Islet precursor cell (in vitro differentiated cells): ENCODE data around the gene COL5A3.

Source experiments
- DNase-seq: peaks from one replicate; pipeline ENCODE4 v3.0.0-alpha.2; 2018

Gene COL5A3

GRCh38 chr19:10010939-10011338 lies 635 bp upstream of the COL5A3 start:
- DNase-seq: no peak

DNA sequence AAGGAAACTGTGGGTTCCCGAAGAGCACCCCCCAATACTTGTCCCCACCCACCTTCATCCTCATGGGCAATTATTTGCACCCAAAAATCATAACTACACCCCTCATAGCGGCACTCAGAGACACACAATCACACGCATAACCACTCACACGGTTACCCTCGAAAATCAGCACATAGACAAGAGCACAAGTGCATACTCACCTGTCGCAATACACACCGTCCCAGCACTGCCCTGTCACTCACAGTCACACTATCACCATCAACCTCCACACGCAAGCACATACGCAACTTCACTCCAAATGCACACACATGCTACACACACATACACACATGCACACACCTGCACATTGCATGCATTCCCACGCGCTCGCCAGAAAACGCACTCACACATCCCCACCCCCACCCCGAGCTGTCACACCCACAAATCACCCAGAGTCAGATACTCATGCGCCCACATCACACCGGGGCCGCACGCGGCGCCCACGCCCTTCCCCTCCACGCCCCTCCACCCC lies 535 bp downstream of the COL5A3 start:
- DNase-seq: no peak

- no peak for DNase-seq
These were observed 2.0 kb downstream of the COL5A3 start for GRCh38 chr19:10008184-10008765.

- DNase-seq: no peak
These were observed 2.7 kb downstream of the COL5A3 start for GRCh38 chr19:10007371-10008183.

DNA sequence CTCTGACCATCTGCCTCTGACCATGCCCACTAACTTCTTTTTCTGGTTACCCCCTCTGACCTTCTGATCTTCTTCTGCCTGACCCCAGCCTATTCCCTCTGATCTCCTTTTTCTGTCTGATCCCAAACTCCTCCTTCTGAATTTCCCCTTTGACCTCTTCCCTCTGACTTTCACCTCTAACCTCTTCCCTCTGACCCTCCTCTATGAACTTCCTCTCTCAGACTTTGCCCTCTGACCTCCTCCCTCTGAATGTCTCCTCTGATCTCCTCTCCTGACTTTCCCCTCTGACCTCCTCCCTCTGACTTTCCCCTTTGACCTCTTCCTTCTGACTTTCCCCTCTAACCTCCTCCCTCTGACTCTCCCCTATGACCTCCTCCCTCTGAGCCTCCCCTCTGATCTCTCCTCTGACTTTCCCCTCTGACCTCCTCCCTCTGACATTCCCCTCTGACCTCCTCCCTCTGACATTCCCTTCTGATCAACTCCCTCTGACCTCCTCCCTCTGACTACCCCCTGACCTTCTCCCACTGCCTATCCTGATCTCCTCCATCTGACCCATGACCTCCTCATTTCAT lies 3.5 kb downstream of the COL5A3 start:
- DNase-seq: no peak

DNA sequence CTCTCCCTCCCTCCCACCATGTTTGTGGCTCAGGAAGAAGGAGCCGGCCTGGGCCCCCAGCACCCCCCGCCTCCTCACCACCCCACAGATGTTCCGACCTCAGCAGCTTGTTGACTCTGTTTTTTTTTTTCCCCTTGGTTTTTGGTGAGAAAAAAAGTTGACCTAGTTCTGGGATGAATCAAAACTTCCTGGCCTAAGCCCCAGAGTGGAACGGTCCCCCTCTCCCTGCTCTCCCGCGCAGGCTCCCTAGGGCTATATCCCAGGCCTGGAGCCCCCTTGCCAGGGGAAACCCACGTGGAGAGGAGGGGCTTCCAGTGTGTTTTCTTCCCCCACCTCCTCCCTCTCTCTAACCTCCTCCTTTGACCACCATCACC lies 4.0 kb downstream of the COL5A3 start:
- DNase-seq: no peak

- DNase-seq: no peak
These were observed 4.5 kb downstream of the COL5A3 start for GRCh38 chr19:10005632-10006334.

DNA sequence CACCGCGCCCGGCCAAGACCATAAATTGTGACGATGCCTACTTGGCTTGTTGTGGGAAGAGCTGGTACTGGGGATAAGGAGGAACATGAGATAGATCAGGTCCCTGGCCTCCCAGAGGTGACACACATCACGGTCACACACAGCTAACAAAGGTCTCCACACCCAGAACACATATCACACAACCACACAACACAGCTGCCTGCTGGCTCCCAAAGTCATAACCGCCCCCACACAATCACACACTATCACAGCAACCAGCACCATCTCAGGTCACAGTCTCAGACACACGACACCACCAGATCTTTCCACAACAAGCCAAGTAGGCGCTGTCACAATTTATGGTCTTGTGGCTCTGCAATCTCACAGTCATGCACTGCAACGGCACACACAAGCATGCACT lies 5.7 kb downstream of the COL5A3 start:
- DNase-seq: no peak

GRCh38 chr19:10003271-10003670 lies 7.0 kb downstream of the COL5A3 start:
- DNase-seq: no peak

- no peak for DNase-seq
These were observed 8.4 kb downstream of the COL5A3 start for GRCh38 chr19:10001899-10002298.

DNA sequence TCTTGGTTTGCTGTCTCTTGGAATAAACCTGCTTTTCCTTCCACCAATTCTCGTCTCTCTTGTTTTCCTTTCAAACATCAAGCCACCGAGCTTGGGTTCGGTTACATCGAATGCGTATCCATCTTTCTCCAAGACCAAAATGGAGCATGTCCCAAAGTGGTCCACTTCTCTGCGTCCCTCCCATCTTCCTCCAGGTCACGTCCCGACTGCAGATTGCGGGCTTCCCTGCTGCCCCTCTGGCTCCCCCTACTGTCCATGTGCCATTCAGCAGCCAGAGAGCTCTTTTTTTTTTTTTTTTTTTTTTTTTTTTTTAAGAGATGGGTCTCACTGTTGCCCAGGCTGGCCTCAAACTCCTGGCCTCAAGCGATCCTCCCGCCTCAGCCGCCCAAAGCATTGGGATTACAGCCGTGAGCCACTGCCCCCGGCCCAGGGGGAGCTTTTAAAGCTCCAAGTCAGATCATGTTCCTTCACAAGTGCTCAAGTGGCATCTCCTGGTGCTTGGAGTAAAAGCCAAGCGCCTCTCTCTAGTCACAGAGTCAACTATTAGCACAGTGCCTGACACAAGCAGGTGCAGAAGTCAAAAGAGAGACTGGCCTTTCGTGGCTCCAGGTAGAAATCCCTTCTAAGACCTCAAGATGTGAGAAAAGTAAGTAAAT lies 10.0 kb downstream of the COL5A3 start:
- peak; percentile 83 for DNase-seq

DNA sequence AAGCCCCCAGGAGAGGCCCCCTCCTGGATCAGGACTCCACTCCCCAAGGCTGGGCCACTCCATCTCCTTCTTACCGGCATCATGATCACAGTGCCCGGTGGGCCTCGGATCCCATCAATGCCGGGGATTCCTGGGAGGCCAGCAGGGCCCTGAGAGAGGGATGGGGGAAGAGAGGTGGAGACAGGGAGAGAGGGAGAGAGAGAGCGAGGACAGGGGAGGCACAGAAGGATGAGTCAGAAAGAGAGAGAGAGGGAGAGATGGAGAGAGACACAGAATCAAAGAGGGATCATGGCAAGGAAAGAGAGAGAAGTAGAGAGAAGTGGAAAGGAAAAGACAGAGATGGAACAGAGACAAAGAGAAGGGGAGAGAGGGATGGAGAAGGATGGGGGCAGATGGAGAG lies 13.8 kb downstream of the COL5A3 start:
- no peak for DNase-seq

GRCh38 chr19:9995999-9996398 lies 14.3 kb downstream of the COL5A3 start:
- DNase-seq: no peak

DNA sequence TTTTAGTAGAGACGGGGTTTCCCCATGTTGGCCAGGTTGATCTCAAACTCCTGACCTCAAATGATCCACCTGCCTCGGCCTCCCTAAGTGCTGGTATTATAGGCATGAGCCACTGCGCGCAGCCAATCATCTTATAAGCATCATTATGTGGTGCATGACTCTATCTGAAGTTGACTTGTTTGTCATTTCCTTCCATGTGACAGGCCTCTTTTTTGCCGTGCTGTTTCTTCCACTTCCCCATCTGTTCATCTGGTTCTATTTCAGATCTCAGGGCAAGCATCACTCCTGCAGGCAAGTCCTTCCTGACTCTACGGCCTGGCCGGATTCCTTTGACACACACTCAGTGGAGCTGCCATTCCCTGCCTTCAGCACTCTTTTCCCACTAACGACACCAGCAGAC lies 15.2 kb downstream of the COL5A3 start:
- DNase-seq: no peak

DNA sequence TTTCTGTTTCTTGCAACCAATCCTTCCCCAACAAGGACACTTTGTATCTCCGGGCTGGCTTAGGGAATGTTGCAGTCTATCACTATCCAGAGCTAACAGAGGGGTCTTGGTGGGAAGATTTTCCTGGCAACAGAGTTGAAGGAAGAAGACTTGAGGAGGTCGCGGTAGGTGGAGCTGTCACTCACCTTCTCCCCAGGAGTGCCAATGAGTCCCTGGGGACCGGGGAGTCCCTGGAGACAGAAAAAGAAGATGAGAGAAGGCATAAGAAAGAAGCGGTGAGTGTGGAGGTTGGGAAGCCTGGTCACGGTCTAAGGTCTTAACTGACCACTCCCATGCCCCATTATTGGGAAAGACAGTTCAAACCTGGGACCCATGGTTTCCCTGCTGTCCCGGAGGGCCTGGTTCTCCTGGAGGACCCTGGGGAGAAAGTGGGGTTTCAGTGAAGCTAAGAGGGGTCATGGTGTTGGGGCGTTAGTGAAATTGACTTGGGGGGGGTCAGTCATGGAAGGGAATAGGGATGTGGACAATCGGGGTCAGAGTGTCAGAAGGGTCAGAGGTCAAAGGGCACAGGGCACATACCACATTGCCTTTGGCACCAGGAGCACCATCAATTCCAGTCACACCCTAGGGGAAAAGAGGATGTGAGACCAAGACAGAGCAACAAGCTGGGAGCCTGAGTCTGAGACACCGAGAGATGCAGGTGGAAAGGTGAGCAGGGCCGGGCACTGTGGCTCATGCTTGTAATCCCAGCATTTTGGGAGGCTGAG lies 18.7 kb downstream of the COL5A3 start:
- DNase-seq: no peak

DNA sequence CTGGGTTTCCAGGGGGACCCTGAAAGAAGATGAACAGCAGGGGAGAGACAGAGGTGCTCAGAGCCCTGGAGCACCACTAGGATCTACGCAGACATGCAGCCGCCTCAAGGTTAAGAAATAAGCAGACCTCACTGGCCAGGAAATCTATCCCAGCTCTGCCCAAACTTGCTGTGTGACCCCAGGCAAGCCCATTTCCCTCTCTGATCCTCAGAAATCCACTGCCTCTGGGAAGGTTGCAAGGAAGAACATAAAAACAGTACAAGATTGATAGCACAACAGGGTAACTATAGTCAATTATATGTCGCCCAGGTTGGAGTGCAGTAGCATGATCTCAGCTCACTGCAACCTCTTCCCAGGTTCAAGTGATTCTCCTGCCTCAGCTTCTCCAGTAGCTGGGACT lies 20.8 kb downstream of the COL5A3 start:
- no peak for DNase-seq

- no peak for DNase-seq
These were observed 23.5 kb downstream of the COL5A3 start for GRCh38 chr19:9986787-9987281.

DNA sequence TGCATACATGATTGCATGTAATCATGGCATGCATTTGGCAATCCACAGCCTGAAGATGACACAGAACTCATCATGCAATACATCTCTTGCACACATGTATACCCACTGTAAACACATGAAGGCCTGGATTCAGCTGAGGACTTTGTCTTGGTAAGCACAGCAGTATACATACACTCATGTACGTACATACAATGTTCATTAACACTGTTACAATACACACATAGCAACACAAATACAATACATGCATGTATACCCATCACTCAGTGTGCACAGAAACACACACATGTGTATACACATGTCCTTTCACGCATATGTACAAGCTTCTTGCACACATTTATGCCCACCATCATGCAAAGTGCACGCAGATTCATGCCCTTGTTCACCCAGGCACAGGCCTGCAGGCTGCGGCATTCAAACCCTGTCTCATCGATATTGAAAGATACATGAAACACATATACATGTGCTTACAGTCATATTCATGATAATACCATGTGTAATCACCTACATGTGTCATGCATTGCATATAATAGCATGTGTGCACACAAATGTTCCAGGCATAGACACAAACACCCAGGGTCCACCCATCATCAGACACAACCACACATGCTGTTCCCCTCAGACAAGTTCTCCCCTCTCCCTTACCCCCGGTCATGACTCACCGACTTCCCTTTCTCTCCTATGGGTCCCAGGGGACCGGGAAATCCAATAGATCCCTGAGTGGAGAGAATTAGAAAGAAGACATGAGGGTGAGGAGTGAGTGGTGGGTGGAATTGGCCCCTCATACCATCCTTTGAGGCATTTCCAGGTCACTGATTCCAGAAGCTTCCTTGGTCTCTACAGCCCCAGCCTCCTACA lies 28.7 kb downstream of the COL5A3 start:
- no peak for DNase-seq

GRCh38 chr19:9972103-9972502 lies 38.2 kb downstream of the COL5A3 start:
- no peak for DNase-seq

DNA sequence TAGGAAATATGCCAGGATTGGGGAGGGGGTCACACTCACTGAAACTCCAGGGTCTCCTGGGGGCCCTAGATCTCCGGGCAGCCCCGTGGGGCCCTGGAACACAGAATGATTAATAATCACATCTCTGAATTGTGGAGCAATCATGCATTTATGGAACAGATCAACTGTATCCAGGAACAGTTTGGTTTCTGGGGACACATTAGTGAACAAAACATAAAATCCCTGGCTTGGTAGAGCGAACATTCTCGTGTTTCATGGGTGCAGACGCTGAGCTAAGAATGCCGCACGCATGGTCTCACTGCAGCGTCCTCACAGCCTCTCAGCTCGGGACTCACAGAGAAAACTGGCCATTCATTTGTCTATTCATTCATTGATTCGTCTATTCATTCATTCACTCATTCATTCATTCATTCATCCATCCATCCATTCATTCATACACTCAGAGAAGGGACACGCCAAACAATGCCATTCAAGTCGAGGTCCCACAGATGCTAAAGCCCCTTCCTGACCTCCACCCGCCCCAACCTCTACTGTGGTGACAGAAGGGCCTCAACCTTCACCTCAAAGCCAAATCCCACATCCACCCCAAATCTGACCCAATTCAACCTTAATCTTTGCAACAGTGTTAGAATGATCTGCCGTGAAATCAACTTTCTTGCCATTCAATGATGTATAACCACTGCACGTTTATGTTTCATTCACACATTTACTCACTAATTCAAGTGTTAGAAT lies 39.0 kb downstream of the COL5A3 start:
- DNase-seq: no peak
